HG03025 (cell line): Measurements from ENCODE around the gene TNIK.
A peak's percentile ranks its signal among the peaks of the same experiment; 100 is the strongest.

Experiments used
- ATAC-seq: cut with Tn5 transposase; IDR thresholded peaks from one replicate; pipeline ENCODE4 v1.9.1; 2021; ENCODE audit warnings: mild to moderate bottlenecking, moderate library complexity; ENCODE audit not compliant: unreplicated experiment, low FRiP score

Gene TNIK

DNA sequence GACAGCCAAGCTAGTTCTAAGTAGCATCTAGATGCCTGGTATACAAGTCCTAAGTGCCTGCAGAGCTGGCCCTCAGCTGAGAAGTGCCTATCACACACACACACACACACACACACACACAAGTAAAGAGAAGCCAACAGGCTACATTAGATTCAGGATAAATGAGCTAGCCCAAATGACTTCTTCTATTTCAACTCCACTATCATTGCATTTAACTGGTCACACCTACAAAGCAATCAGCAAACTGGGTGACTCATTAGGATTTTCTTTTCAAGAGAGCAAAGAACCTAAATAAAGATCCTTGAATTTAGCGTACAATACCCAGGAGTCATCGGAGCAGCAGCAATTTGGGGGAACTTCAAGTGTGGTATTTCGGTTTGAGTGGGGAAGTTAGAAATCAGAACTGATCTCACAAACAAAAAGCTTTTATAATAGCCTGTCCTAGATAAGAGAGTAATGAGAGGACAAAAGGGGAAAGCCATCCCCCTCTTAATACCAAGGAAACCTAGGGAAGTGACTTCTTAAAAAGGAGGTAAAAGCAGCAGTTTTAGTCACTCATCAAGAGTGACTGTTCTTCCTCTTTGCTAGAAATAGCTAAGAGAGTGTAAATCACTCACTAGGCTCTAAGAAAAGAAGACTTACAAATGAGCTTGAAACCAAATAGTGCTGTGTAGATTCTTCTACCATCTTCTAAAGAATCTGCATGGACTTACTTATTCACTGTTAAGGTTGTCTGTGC is 112.7 kb downstream of the TNIK start:
- peak; percentile 58 for ATAC-seq

DNA sequence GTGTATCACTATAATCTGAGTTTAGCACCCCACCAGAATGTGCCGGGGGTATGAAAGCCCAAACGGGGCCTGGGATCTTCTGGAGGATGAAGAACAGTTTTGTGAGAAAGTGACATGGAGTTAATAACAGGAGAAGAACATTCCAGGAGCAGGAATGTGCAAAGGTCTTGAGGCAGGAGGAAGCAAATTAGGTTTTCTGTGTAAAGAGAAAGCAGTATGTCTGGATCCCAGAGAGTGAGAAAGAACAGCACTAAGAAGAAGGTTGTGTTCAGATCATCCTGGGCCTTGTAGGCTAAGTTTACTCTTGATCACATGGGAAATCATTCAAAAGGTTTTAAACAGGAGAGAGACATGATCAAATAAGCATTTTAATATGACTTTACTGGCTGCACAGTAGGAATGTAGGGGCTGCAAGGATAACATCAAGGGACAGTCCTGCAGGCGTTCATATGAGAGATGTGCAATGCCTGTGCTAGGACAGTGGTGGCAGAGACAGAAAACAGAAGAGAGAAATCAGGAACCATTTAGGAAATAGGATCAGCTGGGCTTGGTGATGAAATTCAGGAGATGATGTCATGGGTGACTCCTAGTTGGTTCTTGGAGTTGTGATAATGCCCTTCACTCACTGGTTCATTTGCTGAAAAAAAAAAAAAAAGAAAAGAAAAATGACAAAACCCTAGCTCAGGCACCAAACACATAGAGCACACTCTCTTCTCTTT is 113.5 kb downstream of the TNIK start:
- peak; percentile 7 for ATAC-seq

- no peak for ATAC-seq
These were observed 114.2 kb downstream of the TNIK start for GRCh38 chr3:171346019-171346418.

GRCh38 chr3:171345107-171345843 is 114.9 kb downstream of the TNIK start:
- no peak for ATAC-seq

GRCh38 chr3:171343693-171344092 is 116.5 kb downstream of the TNIK start:
- ATAC-seq, result no peak

- ATAC-seq, result no peak
These were observed 117.3 kb downstream of the TNIK start for GRCh38 chr3:171342783-171343420.

GRCh38 chr3:171342200-171342599 is 118.0 kb downstream of the TNIK start:
- ATAC-seq, result no peak

GRCh38 chr3:171340434-171340833 is 119.8 kb downstream of the TNIK start:
- ATAC-seq, result no peak

DNA sequence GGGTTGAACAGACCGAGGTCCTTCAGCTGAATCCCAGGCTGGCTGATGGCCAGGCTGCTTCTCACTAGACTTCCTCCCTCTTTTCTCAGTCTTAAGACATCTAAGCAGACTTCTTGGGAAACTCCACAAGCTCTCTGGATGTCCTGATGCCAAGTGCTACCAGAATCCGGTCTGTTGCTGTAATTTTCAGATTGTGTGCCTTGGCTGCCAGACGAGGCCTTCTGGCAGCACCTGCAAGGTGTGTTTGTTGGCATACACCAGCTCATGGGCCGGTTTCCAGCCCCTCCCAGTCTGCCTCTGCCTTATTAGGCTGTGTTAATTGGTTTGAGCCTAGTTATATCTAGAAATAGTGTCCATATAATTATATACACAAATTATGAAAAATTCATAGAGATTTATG is 120.6 kb downstream of the TNIK start:
- ATAC-seq, result no peak

GRCh38 chr3:171336406-171336805 is 123.8 kb downstream of the TNIK start:
- no peak for ATAC-seq

- no peak for ATAC-seq
These were observed 124.6 kb downstream of the TNIK start for GRCh38 chr3:171335559-171335958.

GRCh38 chr3:171334465-171334811 is 125.8 kb downstream of the TNIK start:
- no peak for ATAC-seq

DNA sequence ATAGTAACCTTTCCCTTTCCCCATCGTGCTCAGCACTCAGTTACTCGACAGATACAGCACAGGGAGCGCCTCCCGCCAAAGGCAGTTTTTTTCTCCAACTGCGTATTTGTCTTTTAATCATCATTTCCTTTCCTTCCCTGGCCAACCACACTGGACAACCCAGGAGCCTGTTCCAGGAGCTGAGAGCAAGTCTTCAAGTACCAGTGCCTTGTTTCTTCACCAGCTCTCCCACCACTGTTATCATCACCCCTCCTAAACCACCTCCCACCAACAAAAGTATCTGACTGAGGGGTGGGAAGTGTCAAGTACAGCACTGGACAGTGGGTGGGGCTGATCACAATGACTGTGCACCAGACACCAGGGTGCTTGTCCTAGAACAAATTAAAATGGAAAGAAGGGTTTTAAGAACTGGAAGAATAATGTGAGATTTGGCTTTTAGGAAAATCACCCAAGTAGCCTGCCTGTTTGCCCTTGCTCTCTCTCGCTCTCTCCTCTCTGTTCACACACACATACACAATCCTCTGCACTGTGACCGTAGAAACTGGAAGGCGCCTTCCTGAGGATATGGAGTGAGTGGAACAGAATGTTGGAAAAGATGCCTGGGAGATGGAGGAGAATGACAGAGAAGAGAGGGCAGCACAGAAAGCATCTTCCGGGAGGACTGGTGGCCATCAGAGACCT is 126.3 kb downstream of the TNIK start:
- ATAC-seq, result no peak

DNA sequence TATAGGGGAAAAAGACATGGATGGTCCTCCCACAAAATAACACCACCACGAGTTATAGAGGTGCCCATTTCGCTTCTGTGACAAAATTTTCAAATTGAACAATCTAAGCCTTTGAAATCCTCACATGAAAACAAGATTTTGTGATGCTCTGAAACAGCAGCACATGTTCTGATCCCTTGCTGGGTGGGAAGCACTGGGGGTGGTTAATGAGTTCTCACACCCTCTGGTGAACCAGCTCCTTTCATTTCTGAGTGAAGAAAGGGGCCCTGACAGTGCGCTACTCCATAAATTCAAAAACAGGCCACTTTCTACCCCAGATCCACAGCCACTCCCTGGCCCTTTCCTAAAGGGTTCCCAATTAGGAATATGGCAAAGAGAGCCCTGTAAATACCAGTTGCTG is 129.3 kb downstream of the TNIK start:
- ATAC-seq, result no peak

DNA sequence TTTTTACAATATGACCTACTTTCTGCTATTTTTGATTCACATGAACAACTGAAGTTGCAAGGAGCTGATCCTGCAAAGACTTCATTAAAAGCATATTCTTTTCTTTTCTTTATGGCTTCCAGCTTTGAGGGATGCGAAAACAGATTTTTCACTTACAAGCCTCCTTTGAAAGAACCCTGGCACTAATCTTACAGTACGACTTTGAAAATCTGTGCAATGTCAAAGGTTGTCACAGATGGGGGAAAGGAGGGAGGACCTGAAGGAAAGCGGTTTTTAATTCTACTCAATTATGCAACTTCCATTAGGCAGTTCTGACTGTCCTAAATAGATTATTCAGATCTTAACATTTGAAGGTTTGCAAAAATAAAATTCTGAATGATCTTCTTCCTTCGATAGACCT is 130.5 kb downstream of the TNIK start:
- no peak for ATAC-seq

DNA sequence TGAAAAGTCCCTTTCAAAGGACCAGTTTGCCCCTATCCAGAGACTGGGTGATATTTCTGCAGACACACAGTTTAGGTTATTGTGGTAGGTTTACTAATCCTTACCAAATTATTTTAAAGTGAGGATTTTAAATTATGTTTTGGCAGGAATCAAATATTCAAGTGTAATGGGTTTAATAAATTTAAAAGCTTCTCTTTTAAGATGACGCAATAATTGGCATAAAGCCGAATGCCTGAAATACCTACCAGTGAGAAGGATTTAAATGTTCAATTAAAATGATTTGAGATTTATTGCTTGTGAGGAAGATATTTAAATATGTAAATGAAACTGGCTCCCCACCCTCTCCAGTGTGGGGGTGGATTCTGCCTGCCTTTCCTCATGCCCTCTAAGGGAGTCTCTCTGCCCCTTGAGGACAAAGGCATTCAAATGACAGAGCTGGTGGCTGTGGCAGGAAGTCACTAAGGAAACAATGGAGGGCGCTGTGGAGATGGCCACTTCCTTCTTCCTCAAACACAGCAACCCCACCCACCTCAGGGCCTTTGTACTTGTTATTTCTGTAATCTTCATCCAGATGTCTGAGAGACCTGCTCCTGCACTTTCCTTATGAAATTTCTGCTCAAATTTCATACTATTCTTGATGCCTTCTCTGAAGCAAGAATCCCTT is 131.7 kb downstream of the TNIK start:
- no peak for ATAC-seq

GRCh38 chr3:171327441-171328174 is 132.6 kb downstream of the TNIK start:
- no peak for ATAC-seq

GRCh38 chr3:171326717-171327440 is 133.3 kb downstream of the TNIK start:
- no peak for ATAC-seq
